NB4 (cell line): ENCODE data around the gene CLMN.

Experiments used
- MYC ChIP-seq: IDR thresholded peaks from 2 replicates; pipeline ENCODE4 v1.6.1; 2011; ENCODE audit warnings: low read depth, low read length
- POLR2A ChIP-seq: IDR thresholded peaks from 2 replicates; pipeline ENCODE4 v1.6.1; 2011; ENCODE audit warnings: mild to moderate bottlenecking; ENCODE audit not compliant: insufficient read length; ENCODE audit errors: extremely low read depth
- TF ChIP-seq, protein P1 (sequence below): IDR thresholded peaks from one replicate; pipeline ENCODE4 v1.5.1; 2012; ENCODE audit warnings: low read depth, low read length
- TF ChIP-seq, protein P2 (sequence below): IDR thresholded peaks from 2 replicates; pipeline ENCODE4 v1.6.1; 2011; ENCODE audit warnings: low read depth, low read length

DNA sequence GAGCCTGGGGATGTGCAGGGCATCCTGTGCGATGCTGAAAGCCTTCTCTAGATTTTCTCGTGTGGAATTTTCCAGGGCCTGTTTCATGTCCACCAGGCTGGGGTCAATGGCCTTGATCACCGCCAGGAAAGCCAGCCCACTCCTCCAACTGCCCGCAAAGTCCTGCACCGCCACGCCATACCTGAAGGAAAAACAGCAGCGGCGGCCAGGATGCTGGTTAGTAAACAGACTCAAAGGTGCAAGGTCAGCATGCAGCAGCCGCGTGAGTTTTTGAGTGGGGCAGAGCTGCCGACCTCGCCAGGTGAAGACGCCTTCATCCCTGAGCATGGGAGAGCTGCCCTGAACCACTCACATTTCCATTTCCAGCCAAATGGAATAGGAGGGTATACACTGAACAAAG is 109.0 kb downstream of the CLMN start:
- TF ChIP-seq, protein P1, sequence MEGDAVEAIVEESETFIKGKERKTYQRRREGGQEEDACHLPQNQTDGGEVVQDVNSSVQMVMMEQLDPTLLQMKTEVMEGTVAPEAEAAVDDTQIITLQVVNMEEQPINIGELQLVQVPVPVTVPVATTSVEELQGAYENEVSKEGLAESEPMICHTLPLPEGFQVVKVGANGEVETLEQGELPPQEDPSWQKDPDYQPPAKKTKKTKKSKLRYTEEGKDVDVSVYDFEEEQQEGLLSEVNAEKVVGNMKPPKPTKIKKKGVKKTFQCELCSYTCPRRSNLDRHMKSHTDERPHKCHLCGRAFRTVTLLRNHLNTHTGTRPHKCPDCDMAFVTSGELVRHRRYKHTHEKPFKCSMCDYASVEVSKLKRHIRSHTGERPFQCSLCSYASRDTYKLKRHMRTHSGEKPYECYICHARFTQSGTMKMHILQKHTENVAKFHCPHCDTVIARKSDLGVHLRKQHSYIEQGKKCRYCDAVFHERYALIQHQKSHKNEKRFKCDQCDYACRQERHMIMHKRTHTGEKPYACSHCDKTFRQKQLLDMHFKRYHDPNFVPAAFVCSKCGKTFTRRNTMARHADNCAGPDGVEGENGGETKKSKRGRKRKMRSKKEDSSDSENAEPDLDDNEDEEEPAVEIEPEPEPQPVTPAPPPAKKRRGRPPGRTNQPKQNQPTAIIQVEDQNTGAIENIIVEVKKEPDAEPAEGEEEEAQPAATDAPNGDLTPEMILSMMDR = no peak
- TF ChIP-seq MYC (no peak), POLR2A (no peak)
- TF ChIP-seq, protein P2, sequence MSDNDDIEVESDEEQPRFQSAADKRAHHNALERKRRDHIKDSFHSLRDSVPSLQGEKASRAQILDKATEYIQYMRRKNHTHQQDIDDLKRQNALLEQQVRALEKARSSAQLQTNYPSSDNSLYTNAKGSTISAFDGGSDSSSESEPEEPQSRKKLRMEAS = no peak
